IPS-11a (cell line): ENCODE measurements around the gene SMIM14.
"Not testable (repeated sequence)": the region's sequence is repeated elsewhere in the genome, so short reads cannot be mapped to it uniquely, and the experiment has no call there.

Source experiments
- H3K4me3 ChIP-seq: one replicate; pipeline ENCODE4 v1.5.1; 2013; ENCODE audit warnings: low read depth, low read length, control low read depth

Gene SMIM14

GRCh38 chr4:39638354-39639239 is at the start of gene SMIM14:
TSS of gene SMIM14 (minus strand) at chr4:39638865. CDS start at chr4:39605145, 33,720 bp downstream.
- H3K4me3 ChIP-seq: peak within 1 kb of the TSS; percentile 88

GRCh38 chr4:39687014-39687413 is 48.3 kb upstream of the SMIM14 start:
- H3K4me3 ChIP-seq: no peak overlapping the region

DNA sequence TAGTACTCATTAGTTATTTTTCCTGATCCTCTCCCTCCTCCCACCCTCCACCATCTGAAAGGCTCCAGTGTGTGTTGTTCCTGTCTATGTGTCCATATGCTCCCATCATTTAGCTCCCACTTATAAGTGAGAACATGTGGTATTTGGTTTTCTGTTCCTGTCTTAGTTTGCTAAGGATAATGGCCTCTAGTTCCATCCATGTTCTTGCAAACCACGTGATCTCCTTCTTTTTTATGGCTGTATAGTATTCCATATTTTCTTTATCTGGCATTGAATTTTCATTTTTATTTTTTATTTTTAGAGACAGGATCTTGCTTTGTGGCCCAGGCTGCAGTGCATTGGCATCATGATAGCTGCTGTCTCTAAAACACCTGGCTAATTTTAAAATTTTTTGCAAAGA is 47.3 kb upstream of the SMIM14 start:
- no peak overlapping the region for H3K4me3 ChIP-seq

DNA sequence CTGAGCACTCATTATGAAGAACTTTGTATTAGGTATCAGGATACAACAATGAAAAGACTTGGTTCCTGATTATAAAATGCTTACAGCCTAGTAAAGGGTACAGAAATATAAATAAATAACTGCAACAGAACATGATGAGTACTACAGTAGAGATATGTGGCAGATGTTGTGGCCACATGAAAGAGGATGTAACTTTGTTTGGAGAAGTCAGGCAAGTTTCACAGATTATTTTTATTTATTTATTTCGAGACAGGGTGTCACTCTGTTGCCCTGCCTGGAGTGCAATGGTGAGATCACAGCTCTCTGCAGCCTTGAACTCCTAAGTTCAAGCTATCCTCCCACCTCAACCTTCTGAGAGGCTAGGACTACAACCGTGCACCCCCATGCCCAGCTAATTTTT is 43.5 kb upstream of the SMIM14 start:
- no peak overlapping the region for H3K4me3 ChIP-seq

DNA sequence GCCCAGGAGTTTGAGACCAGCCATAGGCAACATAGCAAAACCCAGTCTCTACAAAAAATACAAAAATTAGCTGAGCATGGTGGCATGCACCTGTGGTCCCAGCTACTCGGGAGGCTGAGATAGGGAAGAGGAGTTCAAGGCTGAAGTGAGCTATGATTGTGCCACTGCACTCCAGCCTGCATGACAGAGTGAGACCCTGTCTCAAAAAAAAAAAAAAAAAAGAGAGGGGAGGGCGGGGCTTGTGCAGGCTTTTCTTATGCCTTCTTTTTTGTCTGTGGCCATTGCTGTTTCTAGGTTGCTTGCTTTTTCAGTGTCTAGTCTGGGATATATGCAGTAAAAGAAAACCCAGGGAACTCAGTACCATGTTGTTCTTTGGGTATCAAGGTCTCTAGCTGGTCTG is 42.3 kb upstream of the SMIM14 start:
- H3K4me3 ChIP-seq: not testable (repeated sequence)

- not testable (repeated sequence) for H3K4me3 ChIP-seq
Measured at GRCh38 chr4:39675681-39676080, 37.0 kb upstream of the SMIM14 start.

GRCh38 chr4:39670296-39670695 is 31.6 kb upstream of the SMIM14 start:
- not testable (repeated sequence) for H3K4me3 ChIP-seq

DNA sequence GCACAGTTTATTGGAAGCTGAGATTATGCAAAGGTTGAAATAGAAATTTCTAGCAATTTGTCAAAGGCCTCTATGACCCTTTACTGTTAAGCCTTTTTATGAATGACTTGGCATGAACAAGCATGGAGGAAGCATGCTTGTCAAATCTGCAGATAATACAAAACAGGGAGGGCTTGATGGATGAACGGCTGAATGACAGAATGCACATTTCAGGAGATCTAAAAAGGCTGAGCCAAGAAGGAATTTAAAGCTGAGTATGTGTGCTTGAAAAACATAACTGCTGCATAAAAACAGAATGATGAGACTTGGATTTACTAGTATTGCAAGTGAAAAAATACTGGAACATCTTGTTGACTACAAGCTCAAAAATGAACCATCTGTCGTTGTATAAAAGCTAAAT is 30.2 kb upstream of the SMIM14 start:
- H3K4me3 ChIP-seq: no peak overlapping the region

GRCh38 chr4:39667706-39668105 is 29.0 kb upstream of the SMIM14 start:
- no peak overlapping the region for H3K4me3 ChIP-seq

- H3K4me3 ChIP-seq: no peak overlapping the region
Measured at GRCh38 chr4:39664828-39665731, 26.4 kb upstream of the SMIM14 start.

- no peak overlapping the region for H3K4me3 ChIP-seq
Measured at GRCh38 chr4:39662683-39663082, 24.0 kb upstream of the SMIM14 start.

DNA sequence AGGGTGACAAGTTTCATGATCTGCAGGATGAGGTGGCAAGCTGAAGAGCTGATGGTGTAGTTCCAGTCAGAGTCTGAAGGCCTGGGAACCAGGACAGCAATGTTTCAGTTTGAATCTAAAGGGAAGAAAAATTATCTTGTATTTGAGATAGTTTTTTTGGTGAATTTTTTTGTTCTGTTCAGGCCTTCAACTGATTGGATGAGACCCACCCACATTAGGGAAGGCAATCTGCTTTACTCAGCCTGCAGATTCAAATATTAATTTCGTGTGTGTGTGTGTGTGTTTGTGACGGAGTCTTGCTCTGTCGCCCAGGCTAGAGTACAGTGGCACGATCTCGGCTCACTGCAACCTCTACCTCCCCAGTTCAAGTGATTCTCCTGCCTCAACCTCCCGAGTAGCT is 22.1 kb upstream of the SMIM14 start:
- H3K4me3 ChIP-seq: no peak overlapping the region

GRCh38 chr4:39660045-39660444 is 21.4 kb upstream of the SMIM14 start:
- no peak overlapping the region for H3K4me3 ChIP-seq

DNA sequence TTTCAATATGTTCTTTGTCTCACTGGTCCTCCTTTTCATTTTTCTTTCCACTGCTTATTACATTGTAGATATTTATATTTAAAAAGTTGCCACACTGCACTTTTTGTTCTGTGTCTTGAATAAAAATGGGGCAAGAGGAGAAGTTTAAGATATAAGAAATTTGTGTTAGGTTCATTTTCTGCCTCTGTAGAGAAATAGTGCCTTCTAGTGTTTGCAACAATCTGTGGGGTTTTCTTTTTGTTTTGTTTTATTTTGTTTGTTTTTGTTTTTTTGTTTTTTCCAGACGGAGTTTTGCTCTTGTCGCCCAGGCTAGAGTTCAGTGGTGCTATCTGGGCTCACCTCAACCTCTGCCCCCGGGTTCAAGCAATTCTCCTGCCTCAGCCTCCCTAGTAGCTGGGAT is 20.1 kb upstream of the SMIM14 start:
- no peak overlapping the region for H3K4me3 ChIP-seq

- no peak overlapping the region for H3K4me3 ChIP-seq
Measured at GRCh38 chr4:39657465-39657864, 18.8 kb upstream of the SMIM14 start.

DNA sequence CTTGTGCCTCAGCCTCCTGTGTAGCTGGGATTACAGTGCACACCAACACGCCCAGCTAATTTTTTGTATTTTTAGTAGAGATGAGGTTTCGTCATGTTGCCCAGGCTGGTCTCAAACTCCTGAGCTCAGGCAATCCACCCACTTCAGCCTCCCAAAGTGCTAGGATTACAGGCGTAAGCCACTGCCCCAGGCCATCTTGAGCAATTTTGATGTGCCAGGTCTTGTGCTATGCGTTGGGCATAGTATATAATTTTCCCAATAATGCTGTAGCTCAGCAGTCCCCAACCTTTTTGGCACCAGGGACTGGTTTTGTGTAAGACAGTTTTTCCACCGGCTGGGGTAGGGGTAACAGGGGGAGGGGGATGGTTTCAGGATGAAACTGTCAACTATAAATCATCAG is 18.0 kb upstream of the SMIM14 start:
- H3K4me3 ChIP-seq: not testable (repeated sequence)

GRCh38 chr4:39655876-39656275 is 17.2 kb upstream of the SMIM14 start:
- H3K4me3 ChIP-seq: no peak overlapping the region

DNA sequence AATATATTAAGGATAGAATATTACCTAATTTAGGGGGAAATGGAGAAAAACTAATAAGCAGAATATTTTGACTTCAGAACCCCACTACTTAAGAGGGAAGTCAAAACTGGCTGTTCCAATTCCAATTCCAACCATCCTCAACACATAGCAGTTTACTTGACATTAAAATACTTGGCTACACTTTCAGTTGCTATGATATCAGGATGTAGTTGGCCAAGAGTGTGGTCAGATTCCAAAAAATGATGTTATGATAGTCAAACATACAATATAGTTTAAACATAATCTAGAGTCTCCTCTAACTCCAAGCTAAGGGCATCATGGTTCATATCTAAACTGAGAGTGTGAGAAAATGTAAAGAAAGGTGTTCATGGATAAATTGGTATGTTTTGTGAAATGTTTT is 16.5 kb upstream of the SMIM14 start:
- H3K4me3 ChIP-seq: no peak overlapping the region

DNA sequence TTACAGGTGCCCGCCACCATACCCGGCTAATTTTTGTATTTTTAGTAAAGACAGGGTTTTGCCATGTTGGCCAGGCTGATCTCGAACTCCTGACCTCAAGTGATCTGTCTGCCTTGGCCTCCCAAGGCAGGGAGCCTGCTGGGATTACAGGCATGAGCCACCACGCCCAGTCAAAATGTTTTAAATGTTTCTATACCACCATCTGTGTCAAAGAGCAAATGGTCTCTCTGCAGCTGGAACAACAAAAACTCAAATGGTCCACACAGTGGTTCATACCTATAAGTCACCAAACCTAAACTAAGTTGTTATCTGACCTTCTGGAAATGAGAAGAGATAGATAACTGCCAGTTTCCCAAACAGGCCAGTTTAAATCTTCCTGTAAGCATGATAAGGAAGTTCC is 12.9 kb upstream of the SMIM14 start:
- not testable (repeated sequence) for H3K4me3 ChIP-seq

DNA sequence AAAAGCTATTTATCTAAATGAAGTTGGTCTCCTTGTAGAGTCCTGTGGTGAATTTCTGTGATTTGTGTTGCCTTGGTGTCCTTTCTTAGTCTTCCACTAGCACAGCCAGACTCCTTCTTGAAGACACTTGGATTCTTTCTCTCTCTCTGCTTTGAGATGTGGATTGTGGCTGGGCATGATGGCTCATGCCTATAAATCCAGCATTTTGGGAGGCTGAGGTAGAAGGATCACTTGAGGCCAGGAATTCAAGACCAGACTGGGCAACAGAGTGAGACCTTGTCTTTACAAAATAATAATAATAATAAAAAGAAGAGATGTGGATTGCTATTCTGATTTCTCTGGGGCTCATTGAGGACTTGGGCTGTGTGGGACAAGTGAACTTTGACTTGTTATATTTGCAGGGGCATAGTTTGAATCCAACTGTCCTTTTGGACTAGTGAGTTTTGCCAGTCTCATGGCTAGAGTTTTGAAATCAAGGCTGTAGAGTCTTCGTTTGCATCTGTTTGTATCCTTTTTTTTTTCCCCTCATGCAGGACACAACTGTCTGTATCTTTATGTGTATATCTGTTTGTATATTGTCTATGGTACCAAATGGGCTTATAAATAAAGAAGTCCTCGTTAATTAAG is 11.1 kb upstream of the SMIM14 start:
- no peak overlapping the region for H3K4me3 ChIP-seq

GRCh38 chr4:39648827-39649558 is 10.3 kb upstream of the SMIM14 start:
- H3K4me3 ChIP-seq: no peak overlapping the region
